ENCODE data around the gene SHROOM1.

- TF ChIP-seq, protein P1, sequence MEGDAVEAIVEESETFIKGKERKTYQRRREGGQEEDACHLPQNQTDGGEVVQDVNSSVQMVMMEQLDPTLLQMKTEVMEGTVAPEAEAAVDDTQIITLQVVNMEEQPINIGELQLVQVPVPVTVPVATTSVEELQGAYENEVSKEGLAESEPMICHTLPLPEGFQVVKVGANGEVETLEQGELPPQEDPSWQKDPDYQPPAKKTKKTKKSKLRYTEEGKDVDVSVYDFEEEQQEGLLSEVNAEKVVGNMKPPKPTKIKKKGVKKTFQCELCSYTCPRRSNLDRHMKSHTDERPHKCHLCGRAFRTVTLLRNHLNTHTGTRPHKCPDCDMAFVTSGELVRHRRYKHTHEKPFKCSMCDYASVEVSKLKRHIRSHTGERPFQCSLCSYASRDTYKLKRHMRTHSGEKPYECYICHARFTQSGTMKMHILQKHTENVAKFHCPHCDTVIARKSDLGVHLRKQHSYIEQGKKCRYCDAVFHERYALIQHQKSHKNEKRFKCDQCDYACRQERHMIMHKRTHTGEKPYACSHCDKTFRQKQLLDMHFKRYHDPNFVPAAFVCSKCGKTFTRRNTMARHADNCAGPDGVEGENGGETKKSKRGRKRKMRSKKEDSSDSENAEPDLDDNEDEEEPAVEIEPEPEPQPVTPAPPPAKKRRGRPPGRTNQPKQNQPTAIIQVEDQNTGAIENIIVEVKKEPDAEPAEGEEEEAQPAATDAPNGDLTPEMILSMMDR (IDR thresholded peaks at IDR 0.05 in 4 of 5, conservative IDR thresholded peaks at IDR 0.05 in 1 of 5): no peak
- no peak for TF ChIP-seq POLR2A (IDR thresholded peaks at IDR 0.05)
Measured at GRCh38 chr5:132815454-132815853, 15.0 kb downstream of the SHROOM1 start.

Data from gastrocnemius medialis (tissue), 4 donors.